Adrenal gland (tissue), 5 donors: ENCODE data around the gene YJEFN3.

Experiments
- CTCF ChIP-seq, 6 experiments: fragments of 450-650 bp in 4 of 6; fragments of 200-600 bp in 2 of 6; sonication (generic) in 1 of 6; IDR thresholded peaks; 1 replicate in 5 of 6; 2 replicates in 1 of 6; pipeline versions ENCODE4 v1.5.1 to v1.8.0; 2016 to 2021; ENCODE audit warnings: antibody characterized with exemption in 6 of 6, mild to moderate bottlenecking in 2 of 6, moderate library complexity in 1 of 6
- POLR2A ChIP-seq, 2 donors: fragments of 450-650 bp; IDR thresholded peaks; one replicate each; pipeline ENCODE4 v1.6.1; 2017; ENCODE audit warnings: antibody characterized with exemption in 2 of 2, mild to moderate bottlenecking in 2 of 2, moderate library complexity in 1 of 2
- donor health status: DM: no; HTN: no; CAD: no.

DNA sequence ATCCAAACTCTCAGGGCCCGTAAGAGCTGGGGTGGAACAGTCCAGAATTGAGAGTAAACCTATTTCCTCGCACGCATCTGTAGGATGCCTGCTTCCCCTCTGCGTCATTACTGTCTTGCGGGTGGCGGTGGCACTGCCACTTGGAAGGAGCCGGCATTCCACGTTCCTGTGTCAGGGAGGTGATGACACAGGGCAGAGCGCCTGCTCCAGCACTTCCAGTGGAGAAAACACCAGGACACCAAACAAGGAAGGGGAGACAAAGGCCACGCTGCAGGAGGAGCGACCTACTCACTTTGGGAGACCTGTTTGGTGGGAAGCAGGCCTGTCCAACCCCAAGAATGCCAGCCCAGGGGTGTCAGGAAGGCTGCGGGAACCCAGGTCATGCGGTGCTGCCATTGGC is 52.7 kb downstream of the YJEFN3 start:
- TF ChIP-seq CTCF (IDR thresholded peaks at IDR 0.05) (no peak), POLR2A (IDR thresholded peaks at IDR 0.05) (no peak)
